Effector memory CD8-positive, alpha-beta T cell (primary cell): Measurements from ENCODE around the gene DSCAML1.

Experiments used
- ATAC-seq: fragments of 150-1000 bp; cut with Tn5 transposase; replicated peaks from 2 replicates; pipeline ENCODE4 v1.10.0; 2021; ENCODE audit warnings: mild to moderate bottlenecking, moderate library complexity
- DNase-seq, 3 experiments: peaks; one replicate each; pipeline ENCODE4 v3.0.0; 2021
- H3K27ac Mint-ChIP-seq, 2 donors: one replicate each; pipeline ENCODE4 v1.8.0; 2022; ENCODE audit warnings: mild to moderate bottlenecking in 2 of 2, mixed read lengths in 2 of 2, moderate library complexity in 2 of 2
- H3K27me3 Mint-ChIP-seq, 2 donors: one replicate each; pipeline ENCODE4 v1.8.0; 2022; ENCODE audit warnings: mixed read lengths in 2 of 2
- H3K36me3 Mint-ChIP-seq: one replicate; pipeline ENCODE4 v1.8.0; 2022; ENCODE audit warnings: mild to moderate bottlenecking, moderate library complexity, mixed read lengths; ENCODE audit not compliant: insufficient read depth
- H3K4me1 Mint-ChIP-seq, 2 donors: one replicate each; pipeline ENCODE4 v1.8.0; 2022; ENCODE audit warnings: low read depth in 2 of 2, mixed read lengths in 2 of 2
- H3K4me3 Mint-ChIP-seq, 2 donors: one replicate each; pipeline ENCODE4 v1.8.0; 2022; ENCODE audit warnings: mild to moderate bottlenecking in 2 of 2, mixed read lengths in 2 of 2, moderate library complexity in 2 of 2
- H3K9me3 Mint-ChIP-seq, 2 donors: one replicate each; pipeline ENCODE4 v1.8.0; 2022; ENCODE audit warnings: mixed read lengths in 2 of 2

Gene DSCAML1

DNA sequence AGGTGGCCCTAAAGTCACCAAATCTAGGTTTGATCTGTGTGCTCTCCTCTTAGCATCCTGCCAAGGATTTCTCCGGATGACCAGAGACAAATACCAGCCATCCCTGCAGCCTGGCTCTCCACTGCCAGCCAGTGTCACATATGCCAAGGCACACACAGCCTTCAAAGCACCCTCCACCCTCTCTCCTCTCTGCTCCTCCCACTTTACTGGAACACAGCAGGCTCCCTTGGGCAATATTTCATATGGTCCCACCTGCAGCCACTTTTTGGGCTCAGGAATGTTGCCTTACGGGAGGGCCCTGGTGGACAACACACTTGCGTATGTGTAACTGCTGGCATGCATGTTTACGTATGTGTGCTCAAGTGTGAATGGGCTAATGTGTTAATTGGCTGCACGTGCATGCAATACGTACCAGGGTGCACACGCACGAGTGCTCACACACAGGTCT, 285.5 kb downstream of the DSCAML1 start:
- peaks cover 26 to 78% of the 10 kb centered on the region in 2 donors for H3K27me3 Mint-ChIP-seq
- H3K27ac Mint-ChIP-seq: no peak overlapping the region
- no peak overlapping the region for H3K4me3 Mint-ChIP-seq
- no peaks in the 10 kb centered on the region for H3K4me1 Mint-ChIP-seq
- H3K36me3 Mint-ChIP-seq: peaks cover 2% of the 10 kb centered on the region
- H3K9me3 Mint-ChIP-seq: no peaks in the 10 kb centered on the region
- DNase-seq: no peak
- no peak for ATAC-seq

DNA sequence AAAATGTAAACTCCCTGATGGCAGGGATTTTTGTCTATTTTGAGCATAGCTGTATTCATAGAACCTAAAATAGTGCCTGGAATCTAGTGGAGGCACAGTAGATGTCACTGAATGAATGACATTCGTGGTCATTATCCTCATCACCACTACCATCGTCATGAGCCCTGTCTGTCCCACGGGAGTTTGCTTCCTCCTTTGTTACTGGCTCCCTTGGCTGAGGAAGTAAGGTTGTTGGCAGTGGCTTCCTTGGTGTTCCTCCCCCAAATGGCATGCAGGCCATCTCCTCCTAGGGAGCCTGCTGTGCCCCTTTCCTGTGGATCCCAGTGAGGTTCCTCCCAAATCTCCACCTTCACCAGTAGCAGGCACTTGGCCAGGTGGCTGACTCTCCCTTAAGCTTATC, 286.4 kb downstream of the DSCAML1 start:
- H3K36me3 Mint-ChIP-seq: peaks cover 2% of the 10 kb centered on the region
- H3K4me1 Mint-ChIP-seq: no peaks in the 10 kb centered on the region
- no peaks in the 10 kb centered on the region for H3K9me3 Mint-ChIP-seq
- H3K27me3 Mint-ChIP-seq: peaks cover 26 to 78% of the 10 kb centered on the region in 2 donors
- no peak overlapping the region for H3K4me3 Mint-ChIP-seq
- no peak overlapping the region for H3K27ac Mint-ChIP-seq
- no peak for DNase-seq
- no peak for ATAC-seq

DNA sequence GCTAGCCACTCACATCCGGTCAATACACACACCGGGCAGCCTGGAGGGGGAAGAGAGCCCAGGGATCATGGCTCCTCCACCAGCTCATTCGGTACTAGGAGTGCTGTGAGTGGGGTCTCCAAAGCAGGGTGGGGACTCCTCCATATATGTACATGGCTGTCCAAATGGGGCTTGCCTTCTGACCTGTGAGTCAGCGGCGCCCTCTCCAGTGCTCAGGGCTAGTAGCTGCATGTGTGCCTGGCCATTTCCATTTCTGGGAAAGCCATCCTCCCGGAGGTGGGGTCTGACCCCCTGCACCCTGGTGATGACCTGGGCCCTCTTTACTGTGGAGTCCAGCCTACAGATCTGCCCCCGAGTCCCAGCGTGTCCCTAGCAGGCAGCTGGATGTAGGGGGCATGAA, 287.5 kb downstream of the DSCAML1 start:
- H3K9me3 Mint-ChIP-seq: no peaks in the 10 kb centered on the region
- no peak for ATAC-seq

DNA sequence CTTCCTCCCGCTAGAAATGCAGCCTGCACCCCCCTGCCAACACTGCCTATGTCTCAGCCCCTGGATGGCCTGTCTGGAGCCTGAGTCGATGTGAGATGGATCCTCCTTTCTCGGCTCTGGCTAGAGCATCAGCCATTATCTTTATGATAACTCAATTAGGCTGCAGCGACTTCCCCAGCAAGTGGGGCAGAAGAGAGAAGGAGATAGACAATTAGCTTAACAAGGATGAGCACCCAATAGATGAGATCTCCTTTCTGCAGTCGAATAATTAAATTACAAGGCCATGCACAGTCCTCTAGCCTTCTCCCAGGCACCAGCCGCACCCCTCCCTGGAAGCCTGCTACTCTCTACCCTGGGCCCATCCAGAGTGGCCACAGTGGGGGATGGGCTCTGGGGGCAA, 290.0 kb downstream of the DSCAML1 start:
- no peak for DNase-seq
- Mint-ChIP-seq H3K4me3 (no peak overlapping the region), H3K27ac (no peak overlapping the region), H3K27me3 (peaks cover 25 to 80% of the 10 kb centered on the region in 2 donors), H3K4me1 (no peaks in the 10 kb centered on the region), H3K36me3 (no peaks in the 10 kb centered on the region), H3K9me3 (no peaks in the 10 kb centered on the region)
- no peak for ATAC-seq

More for the DNA sequence above, 287.5 kb downstream of the DSCAML1 start:
- Mint-ChIP-seq H3K4me3 (no peak overlapping the region), H3K36me3 (peaks cover 2% of the 10 kb centered on the region), H3K27ac (no peak overlapping the region), H3K27me3 (peaks cover 26 to 76% of the 10 kb centered on the region in 2 donors), H3K4me1 (no peaks in the 10 kb centered on the region)
- DNase-seq: no peak

DNA sequence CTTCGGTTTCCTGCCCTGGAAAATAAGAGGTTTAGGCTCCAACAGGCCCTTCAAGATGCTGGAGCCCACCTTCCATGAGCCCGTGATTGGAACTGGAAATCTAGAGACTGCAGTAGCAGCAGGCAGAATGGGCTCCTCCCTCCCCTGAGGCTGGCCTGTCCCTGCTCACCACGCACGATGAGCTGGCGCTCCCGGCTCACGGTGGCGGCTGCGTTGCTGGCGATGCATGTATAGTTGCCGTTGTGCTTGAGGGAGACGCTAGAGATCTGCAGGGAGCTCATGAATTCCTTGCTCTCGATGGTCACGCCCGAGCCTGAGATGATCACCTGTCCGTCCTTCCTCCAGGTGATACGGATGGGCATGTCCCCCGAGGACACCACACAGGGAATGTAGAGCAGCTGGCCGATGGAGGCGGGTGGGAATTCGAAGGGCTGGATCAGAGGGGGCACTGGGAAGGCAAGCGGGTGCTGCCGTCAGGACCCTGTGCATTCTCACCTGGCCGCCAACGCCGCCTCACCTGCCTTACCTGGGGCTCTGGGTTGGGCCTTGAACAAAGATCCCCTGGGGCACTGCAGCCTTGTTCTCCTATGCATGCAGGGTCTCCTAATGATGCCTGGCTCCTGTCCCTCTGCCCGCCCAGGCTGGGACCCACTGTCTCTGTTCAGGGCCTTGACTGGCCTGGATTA, 291.6 kb downstream of the DSCAML1 start:
- no peak overlapping the region for H3K4me3 Mint-ChIP-seq
- peaks cover 24 to 80% of the 10 kb centered on the region in 2 donors for H3K27me3 Mint-ChIP-seq
- ATAC-seq (no peak), DNase-seq (no peak)
- H3K27ac Mint-ChIP-seq: no peak overlapping the region
- no peaks in the 10 kb centered on the region for H3K9me3 Mint-ChIP-seq
- H3K36me3 Mint-ChIP-seq: no peaks in the 10 kb centered on the region
- H3K4me1 Mint-ChIP-seq: no peaks in the 10 kb centered on the region

DNA sequence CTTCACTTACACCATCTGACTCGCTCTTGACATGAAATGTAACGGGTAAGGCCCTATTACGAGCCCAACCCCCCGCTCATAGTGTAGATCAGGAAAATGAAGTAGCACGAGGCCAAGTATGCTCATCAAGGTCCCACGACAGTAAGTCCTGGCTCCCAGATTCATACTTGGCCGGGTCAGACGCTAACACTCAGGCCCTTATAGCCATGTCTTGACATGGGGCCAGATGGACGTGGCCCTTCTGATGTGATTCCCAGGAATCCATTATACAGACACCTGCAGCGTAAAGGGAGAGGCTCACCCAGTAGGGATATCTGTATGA, 294.3 kb downstream of the DSCAML1 start:
- Mint-ChIP-seq H3K36me3 (no peaks in the 10 kb centered on the region), H3K4me3 (no peak overlapping the region), H3K4me1 (no peaks in the 10 kb centered on the region), H3K9me3 (no peaks in the 10 kb centered on the region), H3K27ac (no peak overlapping the region), H3K27me3 (peaks cover 17 to 72% of the 10 kb centered on the region in 2 donors)
- ATAC-seq: no peak
- no peak for DNase-seq

DNA sequence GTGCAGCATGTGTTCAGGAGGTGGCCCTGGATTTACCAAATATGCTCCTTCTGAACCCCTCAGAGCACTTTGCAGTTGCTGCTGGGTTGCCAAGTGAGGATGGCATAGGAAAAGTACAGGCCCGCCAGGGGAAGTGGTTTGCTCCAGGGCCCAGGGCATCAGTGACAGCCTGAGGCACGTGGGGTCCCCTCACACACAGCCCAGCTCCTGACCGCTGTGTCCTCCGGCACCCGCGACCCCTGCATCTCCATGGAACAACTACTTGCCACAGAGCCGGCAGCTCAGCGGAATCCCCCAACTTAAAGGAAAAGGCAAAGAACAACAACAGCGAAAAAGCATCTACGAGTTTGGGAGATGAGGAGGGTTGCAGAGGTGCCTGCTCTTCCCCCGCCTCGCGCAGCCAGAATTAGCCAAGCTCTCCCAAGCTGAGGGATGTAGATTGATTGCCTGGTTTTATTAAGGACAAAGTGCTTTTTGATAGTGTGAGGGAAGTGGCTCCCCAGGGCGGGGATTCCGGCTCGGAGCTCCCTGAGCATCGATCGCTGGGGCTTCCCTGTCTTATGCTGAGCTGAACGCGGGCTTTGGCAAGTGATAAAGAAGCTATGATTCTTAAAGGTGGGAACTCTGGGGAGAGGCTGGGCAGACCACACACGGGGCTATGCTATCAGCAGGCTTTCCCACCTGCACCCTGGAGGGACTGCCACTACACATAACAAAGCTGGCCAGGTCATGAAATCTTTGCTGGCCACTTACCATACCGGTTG, 294.8 kb downstream of the DSCAML1 start:
- DNase-seq (no peak), ATAC-seq (no peak)
- no peaks in the 10 kb centered on the region for H3K36me3 Mint-ChIP-seq
- no peaks in the 10 kb centered on the region for H3K9me3 Mint-ChIP-seq
- H3K4me3 Mint-ChIP-seq: no peak overlapping the region
- H3K27ac Mint-ChIP-seq: no peak overlapping the region
- peaks cover 15 to 66% of the 10 kb centered on the region in 2 donors for H3K27me3 Mint-ChIP-seq
- no peaks in the 10 kb centered on the region for H3K4me1 Mint-ChIP-seq

DNA sequence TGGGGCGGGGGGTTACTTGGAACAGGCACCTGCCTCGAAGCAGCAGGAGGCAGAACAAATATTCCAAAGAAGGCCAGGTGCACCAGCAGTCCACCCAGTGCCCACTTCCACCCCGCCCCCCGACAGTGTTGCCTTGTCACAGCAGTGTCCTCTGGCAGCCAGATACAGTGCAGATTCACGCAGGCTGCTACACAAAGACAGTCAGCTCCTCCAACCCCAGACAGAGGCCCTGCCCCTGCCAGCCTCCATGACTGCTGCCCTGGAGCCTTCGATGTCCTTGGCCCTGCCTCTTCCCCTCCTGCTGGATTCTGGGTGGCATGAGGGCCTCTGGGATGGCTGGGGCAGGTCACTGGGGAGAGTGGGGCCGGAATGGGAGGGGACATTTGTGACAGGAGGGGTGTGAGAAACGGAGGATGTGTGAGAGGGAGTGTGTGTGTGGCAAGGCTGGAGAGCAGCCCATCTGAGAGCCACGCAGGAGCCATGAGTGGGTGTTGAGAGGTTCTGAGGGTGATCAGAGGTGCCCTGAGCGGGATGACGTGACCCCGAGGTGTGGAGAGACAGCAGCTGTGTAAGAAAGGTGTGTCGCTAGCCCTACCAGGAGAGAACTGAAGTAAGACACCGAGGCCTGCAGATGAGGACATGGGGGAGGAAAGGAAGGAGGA, 295.6 kb downstream of the DSCAML1 start:
- ATAC-seq: no peak
- no peaks in the 10 kb centered on the region for H3K9me3 Mint-ChIP-seq

DNA sequence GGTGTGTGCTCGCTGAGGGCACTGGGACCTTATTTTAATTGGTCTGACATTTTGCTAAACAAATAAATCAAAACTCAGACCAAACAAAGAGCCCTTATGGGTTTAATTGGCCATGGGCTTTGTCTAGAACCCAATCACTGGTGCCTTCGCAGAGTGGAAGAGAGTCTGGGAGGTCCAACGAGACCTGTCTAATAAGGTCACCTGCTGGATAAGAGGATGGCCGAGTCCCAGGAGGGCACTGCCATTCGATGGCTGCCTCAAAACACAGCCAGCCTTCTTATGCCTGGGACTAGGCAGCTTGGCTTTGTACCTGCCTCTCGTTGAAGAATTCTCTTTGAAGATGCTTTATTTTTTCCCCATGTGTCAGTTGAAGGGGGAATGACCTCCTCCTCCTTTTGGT, 298.2 kb downstream of the DSCAML1 start:
- peaks cover 5% of the 10 kb centered on the region for H3K36me3 Mint-ChIP-seq
- DNase-seq: no peak
- H3K27me3 Mint-ChIP-seq: peaks cover 25 to 70% of the 10 kb centered on the region in 2 donors
- no peaks in the 10 kb centered on the region for H3K4me1 Mint-ChIP-seq
- H3K9me3 Mint-ChIP-seq: no peaks in the 10 kb centered on the region
- H3K4me3 Mint-ChIP-seq: no peak overlapping the region
- no peak for ATAC-seq
- H3K27ac Mint-ChIP-seq: no peak overlapping the region

More for the DNA sequence above, 295.6 kb downstream of the DSCAML1 start:
- Mint-ChIP-seq H3K4me3 (no peak overlapping the region), H3K27me3 (peaks cover 15 to 65% of the 10 kb centered on the region in 2 donors), H3K4me1 (no peaks in the 10 kb centered on the region), H3K36me3 (no peaks in the 10 kb centered on the region), H3K27ac (no peak overlapping the region)
- DNase-seq: no peak

DNA sequence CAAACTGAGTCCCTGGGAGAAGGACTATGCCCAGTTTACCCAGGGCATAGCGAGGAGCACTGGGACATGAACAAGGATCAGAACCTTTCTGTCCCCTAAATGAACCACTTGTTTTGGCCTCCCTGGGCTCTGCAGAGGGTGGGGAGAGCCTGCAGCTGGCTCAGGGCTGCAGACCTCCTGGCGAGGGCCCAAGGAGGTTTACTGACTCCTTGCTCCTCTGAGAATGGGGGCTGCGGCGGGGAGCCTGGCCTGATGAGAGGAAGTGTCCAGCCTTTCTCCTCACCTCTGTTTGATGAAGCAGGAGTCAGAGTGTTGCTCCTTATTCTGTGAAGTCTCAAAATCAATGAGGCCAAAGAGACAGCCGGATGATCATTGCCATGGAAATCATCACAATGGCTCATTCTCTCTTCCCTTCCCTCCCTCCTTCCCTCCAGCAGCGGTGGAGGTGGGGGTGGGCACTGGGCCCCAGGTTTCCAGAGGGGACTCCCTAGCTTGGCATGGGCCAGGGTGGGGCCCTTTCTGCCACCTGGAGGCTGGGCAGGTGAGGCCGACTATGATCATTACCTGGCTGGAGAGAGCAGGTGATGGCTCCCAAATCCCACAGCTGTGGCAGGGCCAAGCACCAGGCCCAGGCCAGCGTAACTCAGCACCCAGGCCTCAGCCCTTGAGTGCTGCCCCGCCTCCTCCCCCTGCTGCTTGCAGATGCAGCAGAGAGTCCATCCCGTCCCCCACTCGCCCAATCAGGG, 299.6 kb downstream of the DSCAML1 start:
- H3K27me3 Mint-ChIP-seq: peaks cover 20 to 66% of the 10 kb centered on the region in 2 donors
- ATAC-seq: no peak
- H3K4me3 Mint-ChIP-seq: no peak overlapping the region
- H3K9me3 Mint-ChIP-seq: no peaks in the 10 kb centered on the region
- no peak overlapping the region for H3K27ac Mint-ChIP-seq
- no peak for DNase-seq
- H3K36me3 Mint-ChIP-seq: peaks cover 5% of the 10 kb centered on the region
- no peaks in the 10 kb centered on the region for H3K4me1 Mint-ChIP-seq

DNA sequence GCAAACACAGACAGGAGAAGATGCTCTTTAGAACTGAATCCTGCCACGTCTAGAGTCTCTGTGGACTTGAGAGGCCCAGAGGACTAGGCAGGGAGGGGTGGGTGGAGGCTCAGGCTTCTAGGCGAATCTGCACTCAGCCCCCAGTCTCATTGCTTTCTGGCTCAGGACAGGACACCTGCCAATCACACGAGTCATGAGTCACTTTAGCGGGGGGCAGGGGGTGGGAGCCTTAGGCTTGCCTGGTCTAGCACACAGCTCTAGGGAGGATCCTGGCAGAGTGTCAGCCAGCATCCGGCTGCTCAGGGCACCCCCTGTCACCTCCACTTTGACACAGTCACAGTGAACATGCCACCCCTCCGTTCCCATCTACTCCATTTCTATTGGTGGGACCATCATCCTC, 301.7 kb downstream of the DSCAML1 start:
- Mint-ChIP-seq H3K4me3 (no peak overlapping the region), H3K36me3 (peaks cover 5% of the 10 kb centered on the region), H3K4me1 (no peaks in the 10 kb centered on the region), H3K27me3 (peaks cover 21 to 66% of the 10 kb centered on the region in 2 donors), H3K27ac (no peak overlapping the region), H3K9me3 (no peaks in the 10 kb centered on the region)
- ATAC-seq (no peak), DNase-seq (no peak)

DNA sequence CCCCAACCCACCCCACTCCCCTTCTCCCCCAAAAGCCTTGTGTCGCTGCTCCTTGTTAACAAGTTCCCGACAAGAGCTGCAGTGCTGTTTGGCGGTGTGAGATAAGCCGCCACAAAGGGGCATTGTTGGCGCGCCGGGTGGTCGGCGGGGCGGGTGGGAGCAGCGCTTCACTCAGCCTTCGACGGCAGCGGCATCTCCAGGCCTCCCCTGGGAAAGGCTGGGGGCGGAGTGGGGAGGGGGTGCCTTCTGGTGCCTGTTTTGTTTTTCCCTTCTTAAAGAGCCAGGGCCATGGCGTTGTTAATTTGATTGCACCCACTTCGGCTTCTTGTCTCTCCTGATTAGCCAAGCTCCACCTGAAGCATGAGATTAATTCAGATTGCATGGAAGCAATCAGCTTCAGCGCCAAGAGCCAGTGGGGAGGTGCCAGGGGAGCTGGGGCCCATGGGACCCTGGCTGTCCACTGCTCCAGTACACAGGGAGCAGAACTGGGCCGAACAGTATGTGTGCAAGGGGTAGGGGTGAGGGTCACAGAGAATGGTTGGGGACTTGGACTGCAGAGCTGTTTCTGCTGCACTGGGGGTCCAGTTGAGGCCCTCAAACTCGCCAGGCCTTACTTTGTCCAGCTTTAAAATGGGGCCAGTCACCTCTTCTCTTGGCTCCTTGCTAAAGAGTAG, 304.3 kb downstream of the DSCAML1 start:
- no peak overlapping the region for H3K4me3 Mint-ChIP-seq
- H3K27ac Mint-ChIP-seq: no peak overlapping the region
- H3K4me1 Mint-ChIP-seq: no peaks in the 10 kb centered on the region
- H3K36me3 Mint-ChIP-seq: peaks cover 5% of the 10 kb centered on the region
- no peaks in the 10 kb centered on the region for H3K9me3 Mint-ChIP-seq
- peaks cover 28 to 87% of the 10 kb centered on the region in 2 donors for H3K27me3 Mint-ChIP-seq
- ATAC-seq (no peak), DNase-seq (no peak)

DNA sequence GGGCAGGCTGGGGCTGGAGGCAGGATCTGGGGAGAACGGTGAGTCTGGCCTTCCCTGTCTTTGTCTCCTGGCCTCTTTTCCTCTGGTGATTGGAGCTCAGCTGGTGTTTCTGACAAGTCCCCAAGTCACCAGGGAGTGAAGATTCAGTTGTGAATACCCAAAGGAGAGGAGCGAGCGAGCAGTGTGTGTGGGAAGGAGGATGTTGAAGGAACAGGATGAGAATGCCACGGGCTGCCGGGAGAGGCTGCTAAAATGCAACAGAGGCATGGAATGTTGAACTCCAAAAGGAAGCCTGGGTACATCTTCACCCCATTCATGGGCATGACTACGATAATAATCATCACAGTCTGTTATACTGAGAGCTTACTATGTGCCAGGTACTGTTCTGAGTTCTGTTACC, 306.1 kb downstream of the DSCAML1 start:
- no peak overlapping the region for H3K27ac Mint-ChIP-seq
- H3K27me3 Mint-ChIP-seq: peaks cover 23 to 84% of the 10 kb centered on the region in 2 donors
- H3K4me1 Mint-ChIP-seq: no peaks in the 10 kb centered on the region
- H3K4me3 Mint-ChIP-seq: no peak overlapping the region
- no peaks in the 10 kb centered on the region for H3K9me3 Mint-ChIP-seq
- ATAC-seq (no peak), DNase-seq (no peak)
- H3K36me3 Mint-ChIP-seq: peaks cover 3% of the 10 kb centered on the region
